ENCODE measurements around the gene GOLGA6L2.

DNA sequence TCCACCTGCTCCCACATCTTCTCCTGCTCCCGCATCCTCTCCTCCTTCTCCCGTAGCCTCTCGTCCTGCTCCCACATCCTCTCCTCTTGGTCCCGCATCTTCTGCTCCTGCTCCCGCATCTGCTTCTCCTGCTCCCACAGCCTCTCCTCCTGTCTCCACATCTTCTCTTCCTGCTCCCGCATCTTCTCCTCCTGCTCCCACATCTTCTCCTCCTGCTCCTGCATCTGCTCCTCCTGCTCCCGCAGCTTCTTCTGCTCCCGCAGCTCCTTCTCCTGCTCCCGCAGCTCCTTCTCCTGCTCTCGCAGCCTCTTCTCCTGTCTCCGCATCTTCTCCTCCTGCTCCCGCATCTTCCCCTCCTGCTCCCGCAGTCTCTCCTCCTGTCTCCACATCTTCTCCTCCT, 5.8 kb downstream of the GOLGA6L2 start:
- TF ChIP-seq JUND (IDR thresholded peaks at IDR 0.05) (no peak), YY1 (IDR thresholded peaks at IDR 0.05; ENCODE audit: low read depth) (no peak), SMC3 (IDR thresholded peaks at IDR 0.05; ENCODE audit: low read depth, low read length) (no peak), POLR2AphosphoS5 (IDR thresholded peaks at IDR 0.05; ENCODE audit: low read depth, low read length) (no peak), EZH2phosphoT487 (IDR thresholded peaks at IDR 0.05; ENCODE audit: borderline replicate concordance, low read depth) (no peak), RAD21 (IDR thresholded peaks at IDR 0.05; ENCODE audit: low read length) (no peak), RFX5 (IDR thresholded peaks at IDR 0.05; ENCODE audit: low read length) (no peak), MXI1 (IDR thresholded peaks at IDR 0.05; ENCODE audit: low read depth, low read length) (no peak), TAF1 (IDR thresholded peaks at IDR 0.05; ENCODE audit: borderline replicate concordance, low read depth, low read length) (no peak)
- TF ChIP-seq, protein P1, sequence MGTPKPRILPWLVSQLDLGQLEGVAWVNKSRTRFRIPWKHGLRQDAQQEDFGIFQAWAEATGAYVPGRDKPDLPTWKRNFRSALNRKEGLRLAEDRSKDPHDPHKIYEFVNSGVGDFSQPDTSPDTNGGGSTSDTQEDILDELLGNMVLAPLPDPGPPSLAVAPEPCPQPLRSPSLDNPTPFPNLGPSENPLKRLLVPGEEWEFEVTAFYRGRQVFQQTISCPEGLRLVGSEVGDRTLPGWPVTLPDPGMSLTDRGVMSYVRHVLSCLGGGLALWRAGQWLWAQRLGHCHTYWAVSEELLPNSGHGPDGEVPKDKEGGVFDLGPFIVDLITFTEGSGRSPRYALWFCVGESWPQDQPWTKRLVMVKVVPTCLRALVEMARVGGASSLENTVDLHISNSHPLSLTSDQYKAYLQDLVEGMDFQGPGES (IDR thresholded peaks at IDR 0.05; ENCODE audit: low read depth, low read length): no peak
- TF ChIP-seq, protein P2, sequence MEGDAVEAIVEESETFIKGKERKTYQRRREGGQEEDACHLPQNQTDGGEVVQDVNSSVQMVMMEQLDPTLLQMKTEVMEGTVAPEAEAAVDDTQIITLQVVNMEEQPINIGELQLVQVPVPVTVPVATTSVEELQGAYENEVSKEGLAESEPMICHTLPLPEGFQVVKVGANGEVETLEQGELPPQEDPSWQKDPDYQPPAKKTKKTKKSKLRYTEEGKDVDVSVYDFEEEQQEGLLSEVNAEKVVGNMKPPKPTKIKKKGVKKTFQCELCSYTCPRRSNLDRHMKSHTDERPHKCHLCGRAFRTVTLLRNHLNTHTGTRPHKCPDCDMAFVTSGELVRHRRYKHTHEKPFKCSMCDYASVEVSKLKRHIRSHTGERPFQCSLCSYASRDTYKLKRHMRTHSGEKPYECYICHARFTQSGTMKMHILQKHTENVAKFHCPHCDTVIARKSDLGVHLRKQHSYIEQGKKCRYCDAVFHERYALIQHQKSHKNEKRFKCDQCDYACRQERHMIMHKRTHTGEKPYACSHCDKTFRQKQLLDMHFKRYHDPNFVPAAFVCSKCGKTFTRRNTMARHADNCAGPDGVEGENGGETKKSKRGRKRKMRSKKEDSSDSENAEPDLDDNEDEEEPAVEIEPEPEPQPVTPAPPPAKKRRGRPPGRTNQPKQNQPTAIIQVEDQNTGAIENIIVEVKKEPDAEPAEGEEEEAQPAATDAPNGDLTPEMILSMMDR (IDR thresholded peaks at IDR 0.05): no peak
- TF ChIP-seq, protein P3, sequence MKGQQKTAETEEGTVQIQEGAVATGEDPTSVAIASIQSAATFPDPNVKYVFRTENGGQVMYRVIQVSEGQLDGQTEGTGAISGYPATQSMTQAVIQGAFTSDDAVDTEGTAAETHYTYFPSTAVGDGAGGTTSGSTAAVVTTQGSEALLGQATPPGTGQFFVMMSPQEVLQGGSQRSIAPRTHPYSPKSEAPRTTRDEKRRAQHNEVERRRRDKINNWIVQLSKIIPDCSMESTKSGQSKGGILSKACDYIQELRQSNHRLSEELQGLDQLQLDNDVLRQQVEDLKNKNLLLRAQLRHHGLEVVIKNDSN (IDR thresholded peaks at IDR 0.05; ENCODE audit: borderline replicate concordance, low read depth): no peak
- TF ChIP-seq, protein P4, sequence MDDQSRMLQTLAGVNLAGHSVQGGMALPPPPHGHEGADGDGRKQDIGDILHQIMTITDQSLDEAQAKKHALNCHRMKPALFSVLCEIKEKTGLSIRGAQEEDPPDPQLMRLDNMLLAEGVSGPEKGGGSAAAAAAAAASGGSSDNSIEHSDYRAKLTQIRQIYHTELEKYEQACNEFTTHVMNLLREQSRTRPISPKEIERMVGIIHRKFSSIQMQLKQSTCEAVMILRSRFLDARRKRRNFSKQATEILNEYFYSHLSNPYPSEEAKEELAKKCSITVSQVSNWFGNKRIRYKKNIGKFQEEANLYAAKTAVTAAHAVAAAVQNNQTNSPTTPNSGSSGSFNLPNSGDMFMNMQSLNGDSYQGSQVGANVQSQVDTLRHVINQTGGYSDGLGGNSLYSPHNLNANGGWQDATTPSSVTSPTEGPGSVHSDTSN (IDR thresholded peaks at IDR 0.05): no peak
